Neural crest cell (in vitro differentiated cells): ENCODE measurements around the gene IGF1. TPM values are rescaled to one million over a fixed set of nuclear protein-coding genes. Genes with fewer than 3 reads are reported as not detected.

ENCODE experiments used
- DNase-seq: peaks from one replicate; pipeline ENCODE4 v3.0.0; 2021; ENCODE audit warnings: low read depth, mixed read lengths, low spot score
- H3K27ac Mint-ChIP-seq: one replicate; pipeline ENCODE4 v1.8.0; 2021; ENCODE audit warnings: mild to moderate bottlenecking, mixed read lengths; ENCODE audit not compliant: unreplicated experiment
- H3K27me3 Mint-ChIP-seq: 2 replicates; pipeline ENCODE4 v1.8.0; 2021; ENCODE audit warnings: low read depth, mild to moderate bottlenecking, mixed read lengths
- H3K36me3 Mint-ChIP-seq: 2 replicates; pipeline ENCODE4 v1.8.0; 2021; ENCODE audit warnings: low read depth, mild to moderate bottlenecking, mixed read lengths
- H3K4me1 Mint-ChIP-seq: 2 replicates; pipeline ENCODE4 v1.8.0; 2021; ENCODE audit warnings: mixed read lengths
- H3K4me3 Mint-ChIP-seq: one replicate; pipeline ENCODE4 v1.8.0; 2021; ENCODE audit warnings: mild to moderate bottlenecking, mixed read lengths
- H3K9me3 Mint-ChIP-seq: 2 replicates; pipeline ENCODE4 v1.8.0; 2021; ENCODE audit warnings: mixed read lengths
- CTCF ChIP-seq: fragments of 200-600 bp; sonication (generic); conservative IDR thresholded peaks from 2 replicates; pipeline ENCODE4 v1.5.0; 2021; ENCODE audit warnings: antibody characterized with exemption, mild to moderate bottlenecking
- total RNA-seq: library from RNA; stranded (reverse); gene quantifications from 2 replicates; pipeline ENCODE4 v1.2.1, GENCODE V29; 2021

IGF1 gene
- total RNA-seq, 1 donor from 2014 or later, result not detected

GRCh38 chr12:102521662-102522277, 41.4 kb upstream of the IGF1 start:
- Mint-ChIP-seq H3K4me1 (no peaks in the 10 kb centered on the region), H3K27ac (no peak overlapping the region), H3K27me3 (no peaks in the 10 kb centered on the region), H3K36me3 (no peaks in the 10 kb centered on the region), H3K4me3 (no peak overlapping the region), H3K9me3 (no peaks in the 10 kb centered on the region)
- no peak for DNase-seq
- no peak for TF ChIP-seq CTCF

GRCh38 chr12:102518871-102519270, 38.5 kb upstream of the IGF1 start:
- H3K4me3 Mint-ChIP-seq, result no peak overlapping the region

GRCh38 chr12:102514696-102515095, 34.3 kb upstream of the IGF1 start:
- Mint-ChIP-seq H3K27me3 (no peaks in the 10 kb centered on the region), H3K27ac (no peak overlapping the region), H3K36me3 (no peaks in the 10 kb centered on the region), H3K4me3 (no peak overlapping the region), H3K9me3 (no peaks in the 10 kb centered on the region), H3K4me1 (peaks cover 4% of the 10 kb centered on the region)
- no peak for DNase-seq
- no peak for TF ChIP-seq CTCF

More at GRCh38 chr12:102518871-102519270, 38.5 kb upstream of the IGF1 start:
- H3K4me1 Mint-ChIP-seq, result no peaks in the 10 kb centered on the region
- no peaks in the 10 kb centered on the region for H3K36me3 Mint-ChIP-seq
- no peaks in the 10 kb centered on the region for H3K27me3 Mint-ChIP-seq
- no peaks in the 10 kb centered on the region for H3K9me3 Mint-ChIP-seq
- DNase-seq, result no peak
- TF ChIP-seq CTCF, result no peak
- no peak overlapping the region for H3K27ac Mint-ChIP-seq

- Mint-ChIP-seq H3K27me3 (no peaks in the 10 kb centered on the region), H3K9me3 (no peaks in the 10 kb centered on the region), H3K4me3 (no peak overlapping the region), H3K36me3 (no peaks in the 10 kb centered on the region), H3K4me1 (peaks cover 4% of the 10 kb centered on the region), H3K27ac (no peak overlapping the region)
- TF ChIP-seq CTCF, result no peak
- DNase-seq, result no peak
Observed at GRCh38 chr12:102513739-102514138, 33.4 kb upstream of the IGF1 start.

- Mint-ChIP-seq H3K9me3 (no peaks in the 10 kb centered on the region), H3K27ac (no peak overlapping the region), H3K4me1 (peaks cover 4% of the 10 kb centered on the region), H3K36me3 (no peaks in the 10 kb centered on the region), H3K4me3 (no peak overlapping the region), H3K27me3 (no peaks in the 10 kb centered on the region)
- no peak for TF ChIP-seq CTCF
- no peak for DNase-seq
Observed at GRCh38 chr12:102513272-102513671, 32.9 kb upstream of the IGF1 start.
